Colonic mucosa (tissue), 4 donors: Measurements from ENCODE around the gene TIMM22. TPM values are rescaled to one million over a fixed set of nuclear protein-coding genes. Genes with fewer than 3 reads are reported as not detected.
A peak's percentile ranks its signal among the peaks of the same experiment; 100 is the strongest.
"Not testable (repeated sequence)": the region's sequence is repeated elsewhere in the genome, so short reads cannot be mapped to it uniquely, and the experiment has no call there.

Experiments used
- DNase-seq: peaks from one replicate; pipeline ENCODE4 v3.0.0-alpha.2; 2020
- H3K27ac ChIP-seq: fragments of 200-600 bp; one replicate; pipeline ENCODE4 v1.8.0; 2021
- H3K27me3 ChIP-seq: fragments of 200-600 bp; one replicate; pipeline ENCODE4 v1.8.0; 2021
- H3K36me3 ChIP-seq: fragments of 200-600 bp; one replicate; pipeline ENCODE4 v1.8.0; 2021
- H3K4me1 ChIP-seq: fragments of 200-600 bp; one replicate; pipeline ENCODE4 v1.8.0; 2021; ENCODE audit warnings: mild to moderate bottlenecking
- H3K4me3 ChIP-seq: fragments of 200-600 bp; one replicate; pipeline ENCODE4 v1.8.0; 2021
- H3K9ac ChIP-seq, 2 donors: one replicate each; pipeline ENCODE4 v1.7.0; 2013; ENCODE audit warnings: control low read depth in 2 of 2, low read depth in 2 of 2, low read length in 2 of 2
- H3K9me3 ChIP-seq: fragments of 200-600 bp; one replicate; pipeline ENCODE4 v1.8.0; 2021
- intact Hi-C: fragments of 100-400 bp; cut with DNase I; formaldehyde crosslinking; loops from one replicate; pipeline ENCODE4 v1.14.1; 2022
- total RNA-seq, 2 donors: library from RNA; stranded (reverse); fragmentation: NEBNext Ultra II Directional in 1 of 2; extraction: Animal tissue kit (Norgen Biotek cat#: 25700) in 1 of 2; gene quantifications; one replicate each; pipeline ENCODE4 v1.2.1, GENCODE V29; 2021
- TF ChIP-seq, protein P1 (sequence below): fragments of 200-600 bp; IDR thresholded peaks from one replicate; pipeline ENCODE4 v1.8.0; 2022; ENCODE audit warnings: antibody characterized with exemption, mild to moderate bottlenecking
- donor health status: healthy.
- donor health status: DM: no; HTN: no; CAD: no.
- donor health status: DM: no; HTN: no; CAD: no.

The TIMM22 gene
- total RNA-seq, 2 donors from 2014 or later, result 8.3 to 12.8 TPM

DNA sequence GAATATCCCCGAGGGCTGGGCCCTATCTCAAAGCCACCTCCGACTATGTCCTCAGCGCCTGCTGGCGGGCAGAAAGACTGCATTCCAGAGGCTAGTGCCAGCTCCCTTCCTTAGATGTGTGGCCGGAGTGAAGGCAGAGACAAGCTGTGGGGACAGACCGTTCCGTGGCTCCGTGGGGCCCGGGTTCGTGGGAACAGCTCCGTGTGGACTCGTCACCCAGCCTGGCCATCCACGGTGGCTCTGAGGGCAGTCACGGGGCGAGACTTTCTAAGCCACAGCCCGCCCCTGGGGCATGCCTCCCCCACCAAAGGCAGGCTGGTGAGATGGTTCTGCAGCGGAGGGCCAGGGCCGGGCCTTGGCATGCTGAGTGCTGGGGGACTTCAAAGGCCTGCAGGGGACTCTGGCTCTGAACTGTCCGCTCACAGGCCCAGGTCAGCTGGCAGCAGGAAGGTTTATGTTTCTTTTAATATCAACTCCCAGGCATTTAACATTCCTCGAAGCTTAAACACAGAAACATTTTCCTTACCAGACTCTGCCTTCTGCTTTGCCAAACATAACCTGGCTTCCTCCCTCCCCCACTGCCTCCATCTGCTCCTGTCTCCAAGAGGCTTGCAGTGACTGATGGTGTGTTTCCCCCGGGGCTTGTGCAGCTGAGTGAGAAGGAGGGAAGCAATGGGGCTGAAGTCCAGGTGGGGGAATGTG lies 50.4 kb downstream of the TIMM22 start:
- H3K27me3 ChIP-seq, result no peaks in the 10 kb centered on the region
- no peak overlapping the region for H3K4me3 ChIP-seq
- no peaks in the 10 kb centered on the region for H3K36me3 ChIP-seq
- no peak for DNase-seq
- H3K27ac ChIP-seq, result no peak overlapping the region
- no peak overlapping the region for H3K9ac ChIP-seq
- no peaks in the 10 kb centered on the region for H3K4me1 ChIP-seq
- no peaks in the 10 kb centered on the region for H3K9me3 ChIP-seq
- TF ChIP-seq, protein P1, sequence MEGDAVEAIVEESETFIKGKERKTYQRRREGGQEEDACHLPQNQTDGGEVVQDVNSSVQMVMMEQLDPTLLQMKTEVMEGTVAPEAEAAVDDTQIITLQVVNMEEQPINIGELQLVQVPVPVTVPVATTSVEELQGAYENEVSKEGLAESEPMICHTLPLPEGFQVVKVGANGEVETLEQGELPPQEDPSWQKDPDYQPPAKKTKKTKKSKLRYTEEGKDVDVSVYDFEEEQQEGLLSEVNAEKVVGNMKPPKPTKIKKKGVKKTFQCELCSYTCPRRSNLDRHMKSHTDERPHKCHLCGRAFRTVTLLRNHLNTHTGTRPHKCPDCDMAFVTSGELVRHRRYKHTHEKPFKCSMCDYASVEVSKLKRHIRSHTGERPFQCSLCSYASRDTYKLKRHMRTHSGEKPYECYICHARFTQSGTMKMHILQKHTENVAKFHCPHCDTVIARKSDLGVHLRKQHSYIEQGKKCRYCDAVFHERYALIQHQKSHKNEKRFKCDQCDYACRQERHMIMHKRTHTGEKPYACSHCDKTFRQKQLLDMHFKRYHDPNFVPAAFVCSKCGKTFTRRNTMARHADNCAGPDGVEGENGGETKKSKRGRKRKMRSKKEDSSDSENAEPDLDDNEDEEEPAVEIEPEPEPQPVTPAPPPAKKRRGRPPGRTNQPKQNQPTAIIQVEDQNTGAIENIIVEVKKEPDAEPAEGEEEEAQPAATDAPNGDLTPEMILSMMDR, result no peak
- intact Hi-C loops, result no loop called here

DNA sequence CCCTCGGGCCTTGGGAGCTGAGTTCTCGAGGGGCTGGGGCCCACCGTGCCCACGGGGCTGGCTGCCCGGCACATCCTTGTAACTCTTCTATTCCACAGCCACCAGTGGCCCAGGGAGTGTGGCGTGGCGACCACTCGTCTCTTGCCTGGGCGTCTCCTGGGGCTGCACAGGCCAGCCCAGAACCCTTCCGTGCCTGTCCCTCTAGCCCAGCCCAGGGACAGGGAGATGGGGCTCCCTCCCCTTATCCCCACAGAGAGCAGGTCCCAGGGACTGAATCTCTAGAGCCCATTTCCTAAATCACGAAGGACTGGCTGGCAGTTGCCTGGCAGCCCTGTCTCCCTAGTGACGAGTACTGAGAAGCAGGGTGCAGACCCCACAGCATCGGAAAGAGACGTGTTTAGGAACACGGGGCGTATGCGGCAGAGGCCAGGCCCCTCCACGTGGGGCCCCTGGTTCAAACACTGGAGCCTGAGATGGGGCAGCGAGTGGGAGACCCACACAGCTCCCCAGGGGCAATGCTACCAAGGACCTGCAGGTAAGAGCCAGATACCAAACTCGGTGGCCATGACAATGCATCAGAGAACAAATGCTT lies 51.0 kb downstream of the TIMM22 start:
- Histone ChIP-seq H3K9me3 (no peaks in the 10 kb centered on the region), H3K9ac (peak overlapping the region in 1 of 2 donors; percentile 24), H3K36me3 (no peaks in the 10 kb centered on the region), H3K27me3 (no peaks in the 10 kb centered on the region), H3K4me3 (no peak overlapping the region), H3K27ac (no peak overlapping the region), H3K4me1 (no peaks in the 10 kb centered on the region)
- TF ChIP-seq, protein P1, result no peak
- intact Hi-C loops, result no loop called here
- DNase-seq, result no peak

DNA sequence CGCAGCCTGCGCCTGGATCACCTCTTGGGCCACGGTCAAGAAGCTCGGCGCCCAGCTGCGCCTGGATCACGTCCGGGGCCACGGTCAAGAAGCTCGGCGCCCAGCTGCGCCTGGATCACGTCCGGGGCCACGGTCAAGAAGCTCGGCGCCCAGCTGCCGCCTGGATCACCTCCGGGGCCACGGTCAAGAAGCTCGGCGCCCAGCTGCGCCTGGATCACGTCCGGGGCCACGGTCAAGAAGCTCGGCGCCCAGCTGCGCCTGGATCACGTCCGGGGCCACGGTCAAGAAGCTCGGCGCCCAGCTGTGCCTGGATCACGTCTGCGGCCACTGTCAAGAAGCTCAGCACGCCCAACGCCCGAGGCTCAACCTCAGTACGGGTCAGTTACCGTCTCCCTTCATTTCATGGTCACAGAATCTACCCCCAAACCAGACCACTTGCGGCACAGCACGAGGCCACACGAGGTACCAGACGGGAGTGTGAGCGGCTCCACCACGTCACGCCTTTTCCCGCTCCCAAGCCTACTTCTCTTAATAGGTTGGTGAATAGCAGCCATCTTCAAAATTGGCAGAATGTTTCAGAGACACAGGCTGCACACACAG lies 51.7 kb downstream of the TIMM22 start:
- intact Hi-C loops, result not testable (repeated sequence)

DNA sequence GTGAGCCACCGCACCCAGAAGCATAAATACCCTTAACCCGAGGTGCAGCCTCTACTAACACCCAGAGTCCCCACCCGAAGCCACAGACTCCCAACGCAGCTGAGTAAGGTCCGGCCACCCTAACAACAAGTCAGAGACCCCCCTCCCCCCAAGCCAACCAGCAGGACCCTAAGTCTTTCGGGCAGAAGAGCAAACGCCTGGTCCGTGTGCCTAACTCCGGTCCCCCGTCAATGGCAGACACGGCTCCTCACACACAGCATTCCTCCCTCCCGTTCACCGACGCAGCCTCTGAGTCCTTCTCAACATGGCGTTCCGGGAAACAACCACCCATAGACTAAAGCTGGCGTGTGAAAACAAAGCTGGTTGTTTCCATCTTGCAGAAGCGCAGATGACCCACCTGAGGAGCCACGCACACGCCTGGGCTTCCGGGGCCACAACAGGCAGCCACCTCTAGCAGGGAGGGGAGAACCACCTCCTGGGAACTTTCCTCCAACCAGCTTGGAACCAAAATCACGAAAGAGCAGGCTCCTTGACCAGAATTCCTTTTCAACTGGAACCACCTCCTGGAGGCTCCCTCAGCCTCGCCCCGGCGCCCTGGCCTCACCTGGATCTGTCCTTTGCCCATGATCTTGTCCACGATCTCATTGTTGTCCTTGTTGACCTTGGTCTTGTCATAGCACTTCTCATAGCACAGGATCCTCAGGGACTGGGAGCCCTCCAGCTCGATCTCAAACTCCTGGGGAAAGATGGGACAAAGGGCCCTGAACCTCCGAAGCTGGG lies 52.7 kb downstream of the TIMM22 start:
- H3K27me3 ChIP-seq, result no peaks in the 10 kb centered on the region
- H3K4me1 ChIP-seq, result no peaks in the 10 kb centered on the region
- no peak overlapping the region for H3K27ac ChIP-seq
- no peak for DNase-seq
- H3K9ac ChIP-seq, result no peak overlapping the region
- TF ChIP-seq, protein P1, result no peak
- H3K36me3 ChIP-seq, result peaks cover 3% of the 10 kb centered on the region
- H3K9me3 ChIP-seq, result no peaks in the 10 kb centered on the region
- intact Hi-C loops, result no loop called here
- no peak overlapping the region for H3K4me3 ChIP-seq

More for the DNA sequence above, 51.7 kb downstream of the TIMM22 start:
- H3K4me1 ChIP-seq, H3K4me3 ChIP-seq, DNase-seq, H3K9me3 ChIP-seq, H3K27ac ChIP-seq, H3K27me3 ChIP-seq, H3K36me3 ChIP-seq: not testable (repeated sequence)
- peak overlapping the region in 1 of 2 donors; percentile 24 for H3K9ac ChIP-seq

DNA sequence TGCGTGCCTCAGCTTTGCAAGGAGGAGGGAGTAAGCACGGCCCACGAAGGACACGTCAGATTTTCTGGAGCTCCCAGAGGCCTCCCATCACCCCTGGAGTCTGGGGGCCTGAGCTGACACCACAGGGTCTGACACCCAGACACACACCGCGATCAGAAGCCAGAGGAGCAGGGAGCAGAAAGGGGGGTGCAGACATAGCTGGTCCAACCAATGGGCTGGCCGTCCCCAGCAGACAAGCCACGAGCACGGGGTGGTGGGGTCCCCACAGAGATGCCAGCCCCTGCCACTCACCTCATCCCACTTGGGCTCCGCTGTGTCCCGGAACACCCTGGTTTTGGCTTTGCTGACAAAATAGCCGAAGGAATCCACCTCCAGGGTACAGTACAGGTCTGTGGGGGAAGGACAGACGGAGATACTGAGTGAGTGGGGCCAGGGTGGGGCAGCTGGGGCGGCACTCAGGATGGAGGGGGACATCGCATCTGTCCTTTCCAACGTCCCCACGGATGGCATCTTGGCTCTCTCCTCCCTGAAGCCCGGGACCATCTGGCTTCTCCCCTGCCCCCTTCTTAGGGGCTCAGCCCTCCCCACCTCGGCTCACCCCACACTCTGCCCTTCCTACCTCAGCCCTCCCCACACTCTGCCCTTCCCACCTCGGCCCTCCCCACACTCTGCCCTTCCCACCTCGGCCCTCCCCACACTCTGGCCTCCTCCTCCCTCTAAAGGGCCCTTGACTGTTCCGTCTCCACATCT lies 53.5 kb downstream of the TIMM22 start:
- H3K36me3 ChIP-seq, result peaks cover 3% of the 10 kb centered on the region
- no peaks in the 10 kb centered on the region for H3K27me3 ChIP-seq
- DNase-seq, result no peak
- H3K4me1 ChIP-seq, result no peaks in the 10 kb centered on the region
- H3K27ac ChIP-seq, result no peak overlapping the region
- intact Hi-C loops, result no loop called here
- TF ChIP-seq, protein P1, result no peak
- no peak overlapping the region for H3K9ac ChIP-seq
- H3K4me3 ChIP-seq, result no peak overlapping the region
- H3K9me3 ChIP-seq, result no peaks in the 10 kb centered on the region
